Measurements from ENCODE around the gene SLC17A8.

SLC17A8 gene

GRCh38 chr12:100413001-100413400 lies 56.1 kb downstream of the SLC17A8 start:
- H3K9ac ChIP-seq (ENCODE audit: low read length), result no peak overlapping the region
- no peak overlapping the region for H3K27ac ChIP-seq (ENCODE audit: low read length)
- peaks cover 3% of the 10 kb centered on the region; the same call in 1 of the 2 replicates for H3K27me3 ChIP-seq (ENCODE audit: low read depth, low read length)
- H2AFZ ChIP-seq (ENCODE audit: low read depth, low read length), result no peak overlapping the region
- no peaks in the 10 kb centered on the region for H3K79me2 ChIP-seq (ENCODE audit: low read length)
- H3K9me3 ChIP-seq (ENCODE audit: insufficient read depth, low read length), result no peaks in the 10 kb centered on the region
- H3K4me1 ChIP-seq (ENCODE audit: low read length), result no peaks in the 10 kb centered on the region
- no peaks in the 10 kb centered on the region for H3K36me3 ChIP-seq (replicated peaks; ENCODE audit: low read depth, low read length)
- no peak overlapping the region for H3K4me3 ChIP-seq (ENCODE audit: low read length)
- TF ChIP-seq EZH2phosphoT487 (IDR thresholded peaks at IDR 0.05; ENCODE audit: low read depth) (no peak), CTCF (IDR thresholded peaks at IDR 0.05; ENCODE audit: low read depth, low read length) (no peak)
- H4K20me1 ChIP-seq (ENCODE audit: insufficient read depth, low read length), result no peaks in the 10 kb centered on the region
- H3K4me2 ChIP-seq (ENCODE audit: low read length), result no peak overlapping the region

GRCh38 chr12:100414739-100415138 lies 57.9 kb downstream of the SLC17A8 start:
- Histone ChIP-seq H2AFZ (ENCODE audit: low read depth, low read length) (no peak overlapping the region), H3K4me3 (ENCODE audit: low read length) (no peak overlapping the region), H3K9ac (ENCODE audit: low read length) (no peak overlapping the region), H3K79me2 (ENCODE audit: low read length) (no peaks in the 10 kb centered on the region), H3K27me3 (ENCODE audit: low read depth, low read length) (peaks cover 6% of the 10 kb centered on the region; the same call in 1 of the 2 replicates), H4K20me1 (ENCODE audit: insufficient read depth, low read length) (no peaks in the 10 kb centered on the region), H3K4me2 (ENCODE audit: low read length) (no peak overlapping the region), H3K27ac (ENCODE audit: low read length) (no peak overlapping the region), H3K4me1 (ENCODE audit: low read length) (no peaks in the 10 kb centered on the region), H3K9me3 (ENCODE audit: insufficient read depth, low read length) (no peaks in the 10 kb centered on the region), H3K36me3 (replicated peaks; ENCODE audit: low read depth, low read length) (no peaks in the 10 kb centered on the region)
- TF ChIP-seq CTCF (IDR thresholded peaks at IDR 0.05; ENCODE audit: low read depth, low read length), result no peak
- TF ChIP-seq EZH2phosphoT487 (IDR thresholded peaks at IDR 0.05; ENCODE audit: low read depth), result no peak

- no peak overlapping the region for H2AFZ ChIP-seq (ENCODE audit: low read depth, low read length)
- no peaks in the 10 kb centered on the region for H3K36me3 ChIP-seq (replicated peaks; ENCODE audit: low read depth, low read length)
- H3K9ac ChIP-seq (ENCODE audit: low read length), result no peak overlapping the region
- no peaks in the 10 kb centered on the region for H3K79me2 ChIP-seq (ENCODE audit: low read length)
- no peak overlapping the region for H3K27ac ChIP-seq (ENCODE audit: low read length)
- H3K9me3 ChIP-seq (ENCODE audit: insufficient read depth, low read length), result no peaks in the 10 kb centered on the region
- no peak overlapping the region for H3K4me2 ChIP-seq (ENCODE audit: low read length)
- no peak for TF ChIP-seq EZH2phosphoT487 (IDR thresholded peaks at IDR 0.05; ENCODE audit: low read depth)
- no peak for TF ChIP-seq CTCF (IDR thresholded peaks at IDR 0.05; ENCODE audit: low read depth, low read length)
- H3K4me1 ChIP-seq (ENCODE audit: low read length), result no peaks in the 10 kb centered on the region
- H3K4me3 ChIP-seq (ENCODE audit: low read length), result no peak overlapping the region
- no peaks in the 10 kb centered on the region for H4K20me1 ChIP-seq (ENCODE audit: insufficient read depth, low read length)
- H3K27me3 ChIP-seq (ENCODE audit: low read depth, low read length), result peaks cover 10% of the 10 kb centered on the region; the same call in 1 of the 2 replicates
Measured at GRCh38 chr12:100422646-100423045, 65.8 kb downstream of the SLC17A8 start.

GRCh38 chr12:100426145-100426544 lies 69.3 kb downstream of the SLC17A8 start:
- Histone ChIP-seq H3K79me2 (ENCODE audit: low read length) (no peaks in the 10 kb centered on the region), H2AFZ (ENCODE audit: low read depth, low read length) (no peak overlapping the region)
- TF ChIP-seq CTCF (IDR thresholded peaks at IDR 0.05; ENCODE audit: low read depth, low read length) (no peak), EZH2phosphoT487 (IDR thresholded peaks at IDR 0.05; ENCODE audit: low read depth) (no peak)

More at GRCh38 chr12:100426145-100426544, 69.3 kb downstream of the SLC17A8 start:
- Histone ChIP-seq H3K27me3 (ENCODE audit: low read depth, low read length) (peaks cover 6% of the 10 kb centered on the region; the same call in 1 of the 2 replicates), H4K20me1 (ENCODE audit: insufficient read depth, low read length) (no peaks in the 10 kb centered on the region), H3K27ac (ENCODE audit: low read length) (no peak overlapping the region), H3K4me2 (ENCODE audit: low read length) (no peak overlapping the region), H3K4me1 (ENCODE audit: low read length) (no peaks in the 10 kb centered on the region), H3K4me3 (ENCODE audit: low read length) (no peak overlapping the region), H3K36me3 (replicated peaks; ENCODE audit: low read depth, low read length) (no peaks in the 10 kb centered on the region), H3K9me3 (ENCODE audit: insufficient read depth, low read length) (no peaks in the 10 kb centered on the region), H3K9ac (ENCODE audit: low read length) (no peak overlapping the region)

All from OCI-LY3 (cell line).